Retinal pigment epithelial cell (primary cell): ENCODE results near the gene ATP8A1.

ENCODE experiments used
- DNase-seq: peaks from one replicate; pipeline ENCODE4 v3.0.0-alpha.2; 2010; ENCODE audit warnings: low read depth
- H3K4me3 ChIP-seq: 2 replicates; pipeline ENCODE4 v1.5.1; 2011; ENCODE audit warnings: mild to moderate bottlenecking, low read length, control low read depth, moderate library complexity
- CTCF ChIP-seq: conservative IDR thresholded peaks from 2 replicates; pipeline ENCODE4 v1.5.1; 2011; ENCODE audit warnings: low read depth, low read length, control low read depth, inconsistent platforms

ATP8A1 gene

GRCh38 chr4:42678512-42678911 lies 21.6 kb upstream of the ATP8A1 start:
- no peak for TF ChIP-seq CTCF
- no peak for DNase-seq
- no peak overlapping the region for H3K4me3 ChIP-seq

- H3K4me3 ChIP-seq: no peak overlapping the region
- no peak for DNase-seq
- no peak for TF ChIP-seq CTCF
Measured at GRCh38 chr4:42676066-42676951, 19.4 kb upstream of the ATP8A1 start.

GRCh38 chr4:42673082-42673425 lies 16.1 kb upstream of the ATP8A1 start:
- no peak for DNase-seq
- no peak for TF ChIP-seq CTCF

GRCh38 chr4:42672359-42673081 lies 15.6 kb upstream of the ATP8A1 start:
- DNase-seq: no peak
- no peak overlapping the region for H3K4me3 ChIP-seq
- no peak for TF ChIP-seq CTCF

More at GRCh38 chr4:42673082-42673425, 16.1 kb upstream of the ATP8A1 start:
- no peak overlapping the region for H3K4me3 ChIP-seq

GRCh38 chr4:42671431-42672194 lies 14.7 kb upstream of the ATP8A1 start:
- no peak for DNase-seq
- no peak overlapping the region for H3K4me3 ChIP-seq
- TF ChIP-seq CTCF: no peak

GRCh38 chr4:42658261-42658660 lies 1.4 kb upstream of the ATP8A1 start:
- H3K4me3 ChIP-seq: no peak overlapping the region
- TF ChIP-seq CTCF: no peak
- DNase-seq: no peak
